ENCODE results near the gene PSMA6.
"Not testable (repeated sequence)": the region's sequence is repeated elsewhere in the genome, so short reads cannot be mapped to it uniquely, and the experiment has no call there.

Gene PSMA6

GRCh38 chr14:35292770-35293561, 784 bp downstream of the PSMA6 start:
- Histone ChIP-seq H3K4me1 (ENCODE audit: insufficient read depth, low read length) (no peaks in the 10 kb centered on the region; the same call in 1 of the 2 replicates), H3K36me3 (ENCODE audit: insufficient read depth, low read length) (no peaks in the 10 kb centered on the region), H3K9ac (ENCODE audit: low read depth, low read length) (peak overlapping the region; percentile 94), H3K9me3 (ENCODE audit: control insufficient read depth, insufficient read depth, low read length) (no peaks in the 10 kb centered on the region)

- no peaks in the 10 kb centered on the region for H3K9me3 ChIP-seq (ENCODE audit: control insufficient read depth, insufficient read depth, low read length)
- H3K9ac ChIP-seq (ENCODE audit: low read depth, low read length) = no peak overlapping the region
- no peaks in the 10 kb centered on the region for H3K36me3 ChIP-seq (ENCODE audit: insufficient read depth, low read length)
- no peaks in the 10 kb centered on the region; the same call in 1 of the 2 replicates for H3K4me1 ChIP-seq (ENCODE audit: insufficient read depth, low read length)
Measured at GRCh38 chr14:35295845-35296161, 3.6 kb downstream of the PSMA6 start.

GRCh38 chr14:35296545-35296944, 4.4 kb downstream of the PSMA6 start:
- no peaks in the 10 kb centered on the region; the same call in 1 of the 2 replicates for H3K4me1 ChIP-seq (ENCODE audit: insufficient read depth, low read length)
- no peak overlapping the region for H3K9ac ChIP-seq (ENCODE audit: low read depth, low read length)
- no peaks in the 10 kb centered on the region for H3K36me3 ChIP-seq (ENCODE audit: insufficient read depth, low read length)
- no peaks in the 10 kb centered on the region for H3K9me3 ChIP-seq (ENCODE audit: control insufficient read depth, insufficient read depth, low read length)

GRCh38 chr14:35297706-35298105, 5.5 kb downstream of the PSMA6 start:
- Histone ChIP-seq H3K9ac (ENCODE audit: low read depth, low read length) (no peak overlapping the region), H3K36me3 (ENCODE audit: insufficient read depth, low read length) (no peaks in the 10 kb centered on the region), H3K4me1 (ENCODE audit: insufficient read depth, low read length) (no peaks in the 10 kb centered on the region; the same call in 1 of the 2 replicates)

GRCh38 chr14:35298351-35298750, 6.2 kb downstream of the PSMA6 start:
- Histone ChIP-seq H3K36me3 (ENCODE audit: insufficient read depth, low read length) (no peaks in the 10 kb centered on the region), H3K4me1 (ENCODE audit: insufficient read depth, low read length) (no peaks in the 10 kb centered on the region; the same call in 1 of the 2 replicates), H3K9me3 (ENCODE audit: control insufficient read depth, insufficient read depth, low read length) (no peaks in the 10 kb centered on the region), H3K9ac (ENCODE audit: low read depth, low read length) (no peak overlapping the region)

More at GRCh38 chr14:35297706-35298105, 5.5 kb downstream of the PSMA6 start:
- no peaks in the 10 kb centered on the region for H3K9me3 ChIP-seq (ENCODE audit: control insufficient read depth, insufficient read depth, low read length)

GRCh38 chr14:35299708-35300107, 7.5 kb downstream of the PSMA6 start:
- Histone ChIP-seq H3K36me3 (ENCODE audit: insufficient read depth, low read length) (no peaks in the 10 kb centered on the region), H3K9me3 (ENCODE audit: control insufficient read depth, insufficient read depth, low read length) (no peaks in the 10 kb centered on the region), H3K9ac (ENCODE audit: low read depth, low read length) (no peak overlapping the region), H3K4me1 (ENCODE audit: insufficient read depth, low read length) (no peaks in the 10 kb centered on the region; the same call in 1 of the 2 replicates)

- Histone ChIP-seq H3K4me1 (ENCODE audit: insufficient read depth, low read length) (no peaks in the 10 kb centered on the region; the same call in 1 of the 2 replicates), H3K9me3 (ENCODE audit: control insufficient read depth, insufficient read depth, low read length) (no peaks in the 10 kb centered on the region), H3K36me3 (ENCODE audit: insufficient read depth, low read length) (no peaks in the 10 kb centered on the region), H3K9ac (ENCODE audit: low read depth, low read length) (no peak overlapping the region)
Measured at GRCh38 chr14:35300228-35300627, 8.0 kb downstream of the PSMA6 start.

DNA sequence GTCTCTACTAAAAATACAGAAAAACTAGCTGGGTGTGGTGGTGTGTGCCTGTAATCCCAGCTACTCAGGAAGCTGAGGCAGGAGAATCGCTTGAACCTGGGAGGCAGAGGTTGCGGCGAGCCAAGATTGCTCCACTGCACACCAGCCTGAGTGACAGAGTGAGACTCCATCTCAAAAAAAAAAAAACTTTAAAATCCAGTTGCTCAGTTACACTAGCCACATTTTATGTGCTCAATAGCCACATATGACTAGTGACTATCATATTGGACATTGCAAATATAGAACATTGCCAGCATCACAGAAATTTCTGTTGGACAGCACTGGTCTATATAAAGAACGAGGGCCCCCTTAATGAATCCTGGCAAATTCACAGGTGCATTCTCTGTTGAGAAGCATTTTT, 9.2 kb downstream of the PSMA6 start:
- not testable (repeated sequence) for H3K36me3 ChIP-seq (ENCODE audit: insufficient read depth, low read length)

GRCh38 chr14:35301735-35302528, 9.8 kb downstream of the PSMA6 start:
- Histone ChIP-seq H3K36me3 (ENCODE audit: insufficient read depth, low read length) (no peaks in the 10 kb centered on the region), H3K4me1 (ENCODE audit: insufficient read depth, low read length) (no peaks in the 10 kb centered on the region), H3K9ac (ENCODE audit: low read depth, low read length) (no peak overlapping the region), H3K9me3 (ENCODE audit: control insufficient read depth, insufficient read depth, low read length) (no peaks in the 10 kb centered on the region)

More for the DNA sequence above, 9.2 kb downstream of the PSMA6 start:
- H3K4me1 ChIP-seq (ENCODE audit: insufficient read depth, low read length); H3K9ac ChIP-seq (ENCODE audit: low read depth, low read length); H3K9me3 ChIP-seq (ENCODE audit: control insufficient read depth, insufficient read depth, low read length): not testable (repeated sequence)

DNA sequence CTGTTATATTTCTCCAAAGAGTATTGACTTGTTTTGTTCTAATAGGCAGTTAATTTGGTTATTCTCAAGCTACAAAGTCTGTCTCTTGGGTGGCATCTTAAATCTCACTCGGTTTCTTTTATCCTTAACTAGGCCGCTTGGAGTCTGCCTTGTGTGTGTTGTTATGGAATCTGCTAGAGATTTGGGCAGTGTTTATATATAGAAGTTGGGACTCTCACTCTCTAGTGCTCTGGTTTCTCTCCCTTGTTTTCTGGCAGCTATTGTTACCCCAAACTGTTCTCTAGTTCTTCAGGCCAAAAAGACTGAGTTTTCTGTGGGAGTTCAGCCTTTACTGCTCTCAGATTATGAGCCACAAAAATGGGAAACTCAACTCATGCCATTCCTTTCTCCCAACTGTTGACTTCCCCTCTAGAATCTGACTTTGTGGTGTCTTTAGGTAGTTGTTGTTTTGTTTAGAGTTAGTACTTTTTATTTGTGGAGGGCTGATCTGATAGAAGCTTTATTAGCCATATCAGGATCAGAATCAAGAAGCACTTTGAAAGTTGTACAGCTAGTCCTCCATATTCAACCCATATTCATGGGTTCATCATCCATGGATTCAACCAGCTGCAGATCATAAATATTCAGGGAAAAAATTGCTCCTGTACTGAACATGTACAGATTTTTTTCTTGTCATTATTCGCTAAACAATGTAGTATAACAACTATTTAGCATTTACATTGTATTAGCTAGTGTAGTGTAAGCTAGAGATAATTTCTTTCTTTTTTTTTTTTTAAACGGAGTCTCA, 11.2 kb downstream of the PSMA6 start:
- Histone ChIP-seq H3K36me3 (ENCODE audit: insufficient read depth, low read length) (no peaks in the 10 kb centered on the region), H3K4me1 (ENCODE audit: insufficient read depth, low read length) (no peaks in the 10 kb centered on the region)

DNA sequence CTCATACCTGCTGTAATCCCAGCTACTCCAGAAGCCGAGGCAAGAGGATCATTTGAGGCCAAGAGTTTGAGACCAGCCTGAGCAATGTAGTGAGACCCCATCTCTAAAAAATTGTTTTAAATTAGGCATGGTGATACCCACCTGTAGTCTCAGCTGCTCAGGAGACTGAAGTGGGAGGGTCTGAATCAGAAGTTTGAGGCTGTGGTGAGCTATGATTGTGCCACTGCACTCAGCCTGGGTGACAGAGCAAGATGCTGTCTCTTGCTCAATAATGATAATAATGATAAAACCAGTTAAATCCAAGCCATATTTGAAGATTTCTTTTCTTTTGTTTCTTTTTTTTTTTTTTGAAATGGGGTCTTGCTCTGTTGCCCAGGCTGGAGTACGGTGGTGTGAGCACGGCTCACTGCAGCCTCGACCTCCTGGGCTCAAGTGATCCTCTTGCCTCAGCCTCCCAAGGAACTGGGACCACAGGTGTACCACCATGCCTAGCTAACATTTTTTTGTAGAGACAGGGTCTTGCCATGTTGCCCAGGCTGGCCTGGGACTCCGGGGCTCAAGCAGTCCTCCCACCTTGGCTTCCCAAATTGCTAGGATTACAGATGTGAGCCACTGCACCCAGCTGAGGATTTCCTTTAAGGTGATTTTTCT, 12.8 kb downstream of the PSMA6 start:
- Histone ChIP-seq H3K9me3 (ENCODE audit: control insufficient read depth, insufficient read depth, low read length) (no peaks in the 10 kb centered on the region), H3K4me1 (ENCODE audit: insufficient read depth, low read length) (no peaks in the 10 kb centered on the region), H3K9ac (ENCODE audit: low read depth, low read length) (no peak overlapping the region), H3K36me3 (ENCODE audit: insufficient read depth, low read length) (no peaks in the 10 kb centered on the region)

More for the DNA sequence above, 11.2 kb downstream of the PSMA6 start:
- no peaks in the 10 kb centered on the region for H3K9me3 ChIP-seq (ENCODE audit: control insufficient read depth, insufficient read depth, low read length)
- no peak overlapping the region for H3K9ac ChIP-seq (ENCODE audit: low read depth, low read length)

GRCh38 chr14:35305633-35306032, 13.5 kb downstream of the PSMA6 start:
- Histone ChIP-seq H3K9me3 (ENCODE audit: control insufficient read depth, insufficient read depth, low read length) (no peaks in the 10 kb centered on the region), H3K4me1 (ENCODE audit: insufficient read depth, low read length) (no peaks in the 10 kb centered on the region), H3K9ac (ENCODE audit: low read depth, low read length) (no peak overlapping the region), H3K36me3 (ENCODE audit: insufficient read depth, low read length) (peaks cover 4% of the 10 kb centered on the region)

DNA sequence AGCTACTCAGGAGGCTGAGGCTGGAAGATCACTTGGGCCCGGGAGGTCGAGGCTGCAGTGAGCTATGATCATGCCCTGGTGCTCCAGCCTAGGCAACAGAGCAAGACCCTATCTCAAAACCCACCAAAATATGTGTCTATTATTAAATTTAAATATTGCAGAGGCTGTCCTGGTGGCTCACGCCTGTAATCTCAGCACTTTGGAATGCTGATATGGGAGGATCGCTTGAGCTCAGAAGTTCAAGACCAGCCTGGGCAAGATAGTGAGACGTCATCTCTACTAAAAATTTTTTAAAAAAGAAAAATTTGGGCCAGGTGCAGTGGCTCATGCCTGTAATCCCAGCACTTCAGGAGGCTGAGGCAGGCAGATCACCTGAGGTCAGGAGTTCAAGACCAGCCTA, 13.9 kb downstream of the PSMA6 start:
- Histone ChIP-seq H3K9ac (ENCODE audit: low read depth, low read length) (no peak overlapping the region), H3K36me3 (ENCODE audit: insufficient read depth, low read length) (peaks cover 8% of the 10 kb centered on the region), H3K4me1 (ENCODE audit: insufficient read depth, low read length) (no peaks in the 10 kb centered on the region), H3K9me3 (ENCODE audit: control insufficient read depth, insufficient read depth, low read length) (no peaks in the 10 kb centered on the region)

DNA sequence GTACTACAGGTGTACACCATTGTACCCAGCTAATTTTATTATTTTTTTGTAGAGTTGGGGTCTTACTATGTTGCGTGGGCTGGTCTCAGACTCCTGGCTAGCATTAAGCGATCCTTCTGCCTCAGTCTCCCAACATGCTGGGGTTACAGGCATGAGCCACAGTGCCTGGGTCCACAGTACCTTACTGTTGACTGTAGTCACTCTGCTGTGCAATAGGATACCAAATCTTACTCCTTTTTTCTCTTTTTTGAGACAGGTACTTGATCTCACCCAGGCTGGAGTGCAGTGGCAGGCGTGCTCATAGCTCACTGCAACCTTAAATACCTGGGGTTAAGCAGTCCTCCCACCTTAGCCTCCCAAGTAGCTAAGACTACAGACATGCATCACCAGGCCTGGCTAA, 25.6 kb downstream of the PSMA6 start:
- no peaks in the 10 kb centered on the region for H3K9me3 ChIP-seq (ENCODE audit: control insufficient read depth, insufficient read depth, low read length)
- no peak overlapping the region for H3K9ac ChIP-seq (ENCODE audit: low read depth, low read length)
- peaks cover 8% of the 10 kb centered on the region for H3K36me3 ChIP-seq (ENCODE audit: insufficient read depth, low read length)
- H3K4me1 ChIP-seq (ENCODE audit: insufficient read depth, low read length) = no peaks in the 10 kb centered on the region

Data from ES-I3 (cell line).